ENCODE results near the gene EIF3L.

Gene EIF3L

GRCh38 chr22:37909766-37910165, 60.5 kb downstream of the EIF3L start:
- no peak for ATAC-seq
- TF ChIP-seq OSR1 (CRISPR knock-in tag; IDR thresholded peaks at IDR 0.05) (no peak), ZNF8 (CRISPR knock-in tag; IDR thresholded peaks at IDR 0.05) (no peak), TOX (CRISPR knock-in tag; IDR thresholded peaks at IDR 0.05; ENCODE audit: borderline replicate concordance) (no peak), CSDC2 (CRISPR knock-in tag; IDR thresholded peaks at IDR 0.05) (no peak), ZFP30 (CRISPR knock-in tag; IDR thresholded peaks at IDR 0.05) (no peak), CREB5 (CRISPR knock-in tag; IDR thresholded peaks at IDR 0.05; ENCODE audit: low read depth) (no peak), TSHZ2 (CRISPR knock-in tag; IDR thresholded peaks at IDR 0.05) (no peak)

GRCh38 chr22:37910890-37911672, 61.9 kb downstream of the EIF3L start:
- TF ChIP-seq TCF4 (CRISPR knock-in tag; IDR thresholded peaks at IDR 0.05; ENCODE audit: borderline replicate concordance) (no peak), CREB5 (CRISPR knock-in tag; IDR thresholded peaks at IDR 0.05; ENCODE audit: low read depth) (no peak), ZNF565 (CRISPR knock-in tag; conservative IDR thresholded peaks at IDR 0.05; ENCODE audit: low read depth) (no peak), ESRRG (CRISPR knock-in tag; IDR thresholded peaks at IDR 0.05) (no peak), ZC3H10 (CRISPR knock-in tag; IDR thresholded peaks at IDR 0.05) (no peak), CSDC2 (CRISPR knock-in tag; IDR thresholded peaks at IDR 0.05) (no peak), ZFP3 (CRISPR knock-in tag; IDR thresholded peaks at IDR 0.05) (no peak), ZNF70 (CRISPR knock-in tag; IDR thresholded peaks at IDR 0.05) (no peak), SNAI2 (CRISPR knock-in tag; IDR thresholded peaks at IDR 0.05) (no peak)
- no peak for ATAC-seq

- ATAC-seq = no peak
- no peak for TF ChIP-seq POU6F1 (CRISPR knock-in tag; IDR thresholded peaks at IDR 0.05; ENCODE audit: borderline replicate concordance, low read depth)
- TF ChIP-seq ISL1 (CRISPR knock-in tag; IDR thresholded peaks at IDR 0.05) = no peak
- TF ChIP-seq TOX (CRISPR knock-in tag; IDR thresholded peaks at IDR 0.05; ENCODE audit: borderline replicate concordance) = no peak
- no peak for TF ChIP-seq ZC3H10 (CRISPR knock-in tag; IDR thresholded peaks at IDR 0.05)
- TF ChIP-seq ZFP3 (CRISPR knock-in tag; IDR thresholded peaks at IDR 0.05) = no peak
- no peak for TF ChIP-seq GLIS3 (CRISPR knock-in tag; IDR thresholded peaks at IDR 0.05)
- TF ChIP-seq PPARA (CRISPR knock-in tag; IDR thresholded peaks at IDR 0.05; ENCODE audit: borderline replicate concordance) = no peak
- TF ChIP-seq CSRNP3 (CRISPR knock-in tag; IDR thresholded peaks at IDR 0.05) = no peak
- no peak for TF ChIP-seq SNAI2 (CRISPR knock-in tag; IDR thresholded peaks at IDR 0.05)
- TF ChIP-seq ZFP30 (CRISPR knock-in tag; IDR thresholded peaks at IDR 0.05) = no peak
- TF ChIP-seq PATZ1 (CRISPR knock-in tag; IDR thresholded peaks at IDR 0.05; ENCODE audit: borderline replicate concordance) = no peak
- no peak for TF ChIP-seq RARB (CRISPR knock-in tag; IDR thresholded peaks at IDR 0.05)
- TF ChIP-seq ZNF565 (CRISPR knock-in tag; conservative IDR thresholded peaks at IDR 0.05; ENCODE audit: low read depth) = no peak
- no peak for TF ChIP-seq ARNTL (CRISPR knock-in tag; IDR thresholded peaks at IDR 0.05; ENCODE audit: borderline replicate concordance, low read depth)
- no peak for TF ChIP-seq OSR1 (CRISPR knock-in tag; IDR thresholded peaks at IDR 0.05)
- TF ChIP-seq ZNF70 (CRISPR knock-in tag; IDR thresholded peaks at IDR 0.05) = no peak
These were observed 62.5 kb downstream of the EIF3L start for GRCh38 chr22:37911697-37912096.
